ENCODE results near the gene SPATA9. TPM values are rescaled to one million over a fixed set of nuclear protein-coding genes. Genes with fewer than 3 reads are reported as not detected.

Gene SPATA9
- total RNA-seq, 1 experiment from 2014 or later, result not detected

GRCh38 chr5:95649274-95649673, 33.5 kb downstream of the SPATA9 start:
- Histone ChIP-seq H4K8ac (replicated peaks; ENCODE audit: insufficient read length, low read depth, low read length) (no peak overlapping the region), H3K27me3 (ENCODE audit: insufficient read depth, low read length) (no peaks in the 10 kb centered on the region), H4K20me1 (ENCODE audit: control insufficient read depth, insufficient read depth, insufficient read length) (no peaks in the 10 kb centered on the region), H3T11ph (ENCODE audit: low read length) (no peak overlapping the region), H3K79me2 (ENCODE audit: insufficient read depth, low read length) (no peaks in the 10 kb centered on the region), H2BK120ac (ENCODE audit: low read depth, low read length, poor library complexity, severe bottlenecking) (no peak overlapping the region), H3K4ac (ENCODE audit: low read depth, low read length) (no peak overlapping the region), H3K27ac (ENCODE audit: insufficient read length, low read depth, low read length) (no peak overlapping the region), H2BK20ac (ENCODE audit: low read depth, low read length, poor library complexity, severe bottlenecking) (no peak overlapping the region), H4K5ac (ENCODE audit: insufficient read length, low read depth, low read length) (no peak overlapping the region), H4K91ac (ENCODE audit: insufficient read length, low read depth, low read length) (no peak overlapping the region), H3K23me2 (ENCODE audit: insufficient read length, low read depth, low read length, poor library complexity, severe bottlenecking) (peaks cover 4% of the 10 kb centered on the region), H3K23ac (ENCODE audit: insufficient read length, low read depth, low read length) (no peak overlapping the region), H2BK12ac (ENCODE audit: insufficient read length, low read depth, low read length) (no peak overlapping the region), H3K4me2 (ENCODE audit: insufficient read depth, insufficient read length, low read length) (no peak overlapping the region), H3K14ac (ENCODE audit: insufficient read depth, low read length) (no peak overlapping the region), H2AFZ (ENCODE audit: low read length) (no peak overlapping the region), H3K4me1 (ENCODE audit: insufficient read depth, low read length) (no peaks in the 10 kb centered on the region; the same call in 1 of the 2 replicates), H3K9me3 (ENCODE audit: control insufficient read depth, low read depth, low read length) (no peaks in the 10 kb centered on the region), H2BK5ac (ENCODE audit: insufficient read length, low read length) (no peak overlapping the region), H3K79me1 (ENCODE audit: insufficient read depth, low read depth, low read length, poor library complexity, severe bottlenecking) (no peaks in the 10 kb centered on the region), H3K18ac (ENCODE audit: insufficient read length, low read depth, low read length) (no peak overlapping the region), H3K56ac (ENCODE audit: insufficient read length, low read depth, low read length) (no peak overlapping the region), H3K9ac (ENCODE audit: extremely low read depth, insufficient read length, low read length) (no peak overlapping the region), H2AK5ac (ENCODE audit: insufficient read length, low read length) (no peak overlapping the region), H2BK15ac (ENCODE audit: low read depth, low read length) (no peak overlapping the region)
- DNase-seq, result no peak
- H3K27ac Mint-ChIP-seq, result no peak overlapping the region
- no peak overlapping the region for H3K4me3 Mint-ChIP-seq
- no peaks in the 10 kb centered on the region for H3K36me3 Mint-ChIP-seq (ENCODE audit: insufficient read depth in 1 of 3, low read depth in 3 of 3)
- no peaks in the 10 kb centered on the region for H3K27me3 Mint-ChIP-seq (ENCODE audit: low read depth)
- H3K4me1 Mint-ChIP-seq, result peaks cover 0 to 2% of the 10 kb centered on the region in 2 experiments; a peak in 1 of 4 replicates
- no peaks in the 10 kb centered on the region for H3K9me3 Mint-ChIP-seq
- no peak for TF ChIP-seq CTCF (conservative IDR thresholded peaks at IDR 0.05)

Measured in H9 (cell line).